WTC11 (cell line): Measurements from ENCODE around the gene SIGLEC15.

ENCODE experiments used
- NR2C2 ChIP-seq: sonication (generic); formaldehyde crosslinking; IDR thresholded peaks from 2 replicates; pipeline ENCODE4 v1.8.0; 2022; ENCODE audit warnings: mild to moderate bottlenecking, missing genetic modification reagents
- TF ChIP-seq, protein P1 (sequence below): fragments of 250-450 bp; sonication (Bioruptor Pico); IDR thresholded peaks from 2 replicates; pipeline ENCODE4 v1.9.0; 2021; ENCODE audit warnings: mild to moderate bottlenecking
- TF ChIP-seq, protein P2 (sequence below): sonication (generic); formaldehyde crosslinking; IDR thresholded peaks from 2 replicates; pipeline ENCODE4 v1.8.1; 2023; ENCODE audit warnings: mild to moderate bottlenecking, missing genetic modification reagents
- TF ChIP-seq, protein P3 (sequence below): sonication (generic); formaldehyde crosslinking; IDR thresholded peaks from 2 replicates; pipeline ENCODE4 v1.8.1; 2022; ENCODE audit warnings: missing genetic modification reagents, borderline replicate concordance
- TF ChIP-seq, protein P4 (sequence below): sonication (generic); formaldehyde crosslinking; IDR thresholded peaks from 2 replicates; pipeline ENCODE4 v1.8.0; 2022; ENCODE audit warnings: mild to moderate bottlenecking, missing genetic modification reagents

DNA sequence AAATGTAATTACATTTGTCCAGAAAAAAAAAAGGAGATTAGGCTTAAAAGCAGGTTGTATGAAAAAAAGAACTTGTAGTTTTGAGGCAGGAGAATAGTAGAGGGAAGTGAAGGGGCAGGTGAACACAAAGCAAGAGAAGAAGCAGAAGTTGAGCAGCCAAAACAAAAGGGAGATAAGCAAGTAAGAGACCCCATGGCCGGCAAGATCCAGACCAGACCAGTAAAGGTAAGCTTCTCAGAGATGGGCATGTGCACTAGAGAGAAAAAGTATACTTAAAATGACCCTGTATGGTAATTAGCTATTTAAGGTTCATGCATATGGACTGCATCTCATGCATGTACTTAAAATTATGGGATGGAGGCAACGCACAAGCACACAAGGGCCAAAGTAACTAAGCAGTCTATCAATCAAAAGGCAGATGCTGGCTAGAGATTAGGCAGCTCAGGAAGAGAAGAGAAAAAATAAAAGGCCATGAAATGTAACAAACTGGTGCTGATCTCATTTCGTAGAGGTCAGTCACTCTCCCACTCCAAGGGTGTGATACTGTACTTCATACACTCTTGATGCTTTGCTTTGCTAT, 9.7 kb downstream of the SIGLEC15 start:
- no peak for TF ChIP-seq NR2C2 (CRISPR knock-in tag)
- TF ChIP-seq, protein P1, sequence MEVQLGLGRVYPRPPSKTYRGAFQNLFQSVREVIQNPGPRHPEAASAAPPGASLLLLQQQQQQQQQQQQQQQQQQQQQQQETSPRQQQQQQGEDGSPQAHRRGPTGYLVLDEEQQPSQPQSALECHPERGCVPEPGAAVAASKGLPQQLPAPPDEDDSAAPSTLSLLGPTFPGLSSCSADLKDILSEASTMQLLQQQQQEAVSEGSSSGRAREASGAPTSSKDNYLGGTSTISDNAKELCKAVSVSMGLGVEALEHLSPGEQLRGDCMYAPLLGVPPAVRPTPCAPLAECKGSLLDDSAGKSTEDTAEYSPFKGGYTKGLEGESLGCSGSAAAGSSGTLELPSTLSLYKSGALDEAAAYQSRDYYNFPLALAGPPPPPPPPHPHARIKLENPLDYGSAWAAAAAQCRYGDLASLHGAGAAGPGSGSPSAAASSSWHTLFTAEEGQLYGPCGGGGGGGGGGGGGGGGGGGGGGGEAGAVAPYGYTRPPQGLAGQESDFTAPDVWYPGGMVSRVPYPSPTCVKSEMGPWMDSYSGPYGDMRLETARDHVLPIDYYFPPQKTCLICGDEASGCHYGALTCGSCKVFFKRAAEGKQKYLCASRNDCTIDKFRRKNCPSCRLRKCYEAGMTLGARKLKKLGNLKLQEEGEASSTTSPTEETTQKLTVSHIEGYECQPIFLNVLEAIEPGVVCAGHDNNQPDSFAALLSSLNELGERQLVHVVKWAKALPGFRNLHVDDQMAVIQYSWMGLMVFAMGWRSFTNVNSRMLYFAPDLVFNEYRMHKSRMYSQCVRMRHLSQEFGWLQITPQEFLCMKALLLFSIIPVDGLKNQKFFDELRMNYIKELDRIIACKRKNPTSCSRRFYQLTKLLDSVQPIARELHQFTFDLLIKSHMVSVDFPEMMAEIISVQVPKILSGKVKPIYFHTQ (CRISPR knock-in tag), result no peak
- TF ChIP-seq, protein P2, sequence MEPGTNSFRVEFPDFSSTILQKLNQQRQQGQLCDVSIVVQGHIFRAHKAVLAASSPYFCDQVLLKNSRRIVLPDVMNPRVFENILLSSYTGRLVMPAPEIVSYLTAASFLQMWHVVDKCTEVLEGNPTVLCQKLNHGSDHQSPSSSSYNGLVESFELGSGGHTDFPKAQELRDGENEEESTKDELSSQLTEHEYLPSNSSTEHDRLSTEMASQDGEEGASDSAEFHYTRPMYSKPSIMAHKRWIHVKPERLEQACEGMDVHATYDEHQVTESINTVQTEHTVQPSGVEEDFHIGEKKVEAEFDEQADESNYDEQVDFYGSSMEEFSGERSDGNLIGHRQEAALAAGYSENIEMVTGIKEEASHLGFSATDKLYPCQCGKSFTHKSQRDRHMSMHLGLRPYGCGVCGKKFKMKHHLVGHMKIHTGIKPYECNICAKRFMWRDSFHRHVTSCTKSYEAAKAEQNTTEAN (CRISPR knock-in tag), result no peak
- TF ChIP-seq, protein P3, sequence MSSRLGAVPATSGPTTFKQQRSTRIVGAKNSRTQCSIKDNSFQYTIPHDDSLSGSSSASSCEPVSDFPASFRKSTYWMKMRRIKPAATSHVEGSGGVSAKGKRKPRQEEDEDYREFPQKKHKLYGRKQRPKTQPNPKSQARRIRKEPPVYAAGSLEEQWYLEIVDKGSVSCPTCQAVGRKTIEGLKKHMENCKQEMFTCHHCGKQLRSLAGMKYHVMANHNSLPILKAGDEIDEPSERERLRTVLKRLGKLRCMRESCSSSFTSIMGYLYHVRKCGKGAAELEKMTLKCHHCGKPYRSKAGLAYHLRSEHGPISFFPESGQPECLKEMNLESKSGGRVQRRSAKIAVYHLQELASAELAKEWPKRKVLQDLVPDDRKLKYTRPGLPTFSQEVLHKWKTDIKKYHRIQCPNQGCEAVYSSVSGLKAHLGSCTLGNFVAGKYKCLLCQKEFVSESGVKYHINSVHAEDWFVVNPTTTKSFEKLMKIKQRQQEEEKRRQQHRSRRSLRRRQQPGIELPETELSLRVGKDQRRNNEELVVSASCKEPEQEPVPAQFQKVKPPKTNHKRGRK (CRISPR knock-in tag), result no peak
- TF ChIP-seq, protein P4, sequence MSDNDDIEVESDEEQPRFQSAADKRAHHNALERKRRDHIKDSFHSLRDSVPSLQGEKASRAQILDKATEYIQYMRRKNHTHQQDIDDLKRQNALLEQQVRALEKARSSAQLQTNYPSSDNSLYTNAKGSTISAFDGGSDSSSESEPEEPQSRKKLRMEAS (CRISPR knock-in tag), result no peak
